Trophoblast cell (in vitro differentiated cells and primary cell): ENCODE measurements around the gene MYBL2.

Experiments
- DNase-seq, 2 donors: peaks; one replicate each; pipeline ENCODE4 v3.0.0-alpha.2; 2016
- H2AFZ ChIP-seq: 2 replicates; pipeline ENCODE4 v1.6.1; 2013; ENCODE audit warnings: low read length, moderate library complexity, mild to moderate bottlenecking; ENCODE audit not compliant: insufficient read depth, poor library complexity
- H2AK5ac ChIP-seq: 2 replicates; pipeline ENCODE4 v1.6.1; 2013; ENCODE audit warnings: mild to moderate bottlenecking, low read length
- H2BK120ac ChIP-seq: 2 replicates; pipeline ENCODE4 v1.6.1; 2013; ENCODE audit warnings: low read length, mild to moderate bottlenecking, moderate library complexity; ENCODE audit not compliant: insufficient read depth, poor library complexity
- H2BK12ac ChIP-seq: 2 replicates; pipeline ENCODE4 v1.6.1; 2013; ENCODE audit warnings: mild to moderate bottlenecking, low read length, moderate library complexity
- H2BK5ac ChIP-seq: 2 replicates; pipeline ENCODE4 v1.6.1; 2013; ENCODE audit warnings: low read length, low read depth, moderate library complexity, mild to moderate bottlenecking; ENCODE audit not compliant: poor library complexity
- H3K14ac ChIP-seq: 2 replicates; pipeline ENCODE4 v1.6.1; 2013; ENCODE audit warnings: mild to moderate bottlenecking, low read length
- H3K18ac ChIP-seq: 2 replicates; pipeline ENCODE4 v1.6.1; 2013; ENCODE audit warnings: mild to moderate bottlenecking, low read length
- H3K23ac ChIP-seq: 2 replicates; pipeline ENCODE4 v1.6.1; 2013; ENCODE audit warnings: low read length
- H3K27ac ChIP-seq: 2 replicates; pipeline ENCODE4 v1.5.1; 2013; ENCODE audit warnings: low read depth, mild to moderate bottlenecking, inconsistent platforms, low read length, moderate library complexity
- H3K27me3 ChIP-seq: 2 replicates; pipeline ENCODE4 v1.6.1; 2013; ENCODE audit warnings: inconsistent platforms, mild to moderate bottlenecking, low read length, moderate library complexity; ENCODE audit not compliant: insufficient read depth
- H3K36me3 ChIP-seq, 2 experiments: 1 replicate in 1 of 2; 2 replicates in 1 of 2; pipeline ENCODE4 v1.6.1; 2013; ENCODE audit warnings: low read length in 2 of 2, mild to moderate bottlenecking in 2 of 2, moderate library complexity in 1 of 2; ENCODE audit not compliant: insufficient read depth in 2 of 2, control insufficient read depth in 1 of 2
- H3K4ac ChIP-seq: 2 replicates; pipeline ENCODE4 v1.6.1; 2013; ENCODE audit warnings: low read depth, mild to moderate bottlenecking, low read length, moderate library complexity
- H3K4me1 ChIP-seq, 2 experiments: 1 replicate in 1 of 2; 2 replicates in 1 of 2; pipeline ENCODE4 v1.6.1; 2013; ENCODE audit warnings: low read length in 2 of 2, mild to moderate bottlenecking in 2 of 2, moderate library complexity in 1 of 2; ENCODE audit not compliant: insufficient read depth in 2 of 2, control insufficient read depth in 1 of 2
- H3K4me2 ChIP-seq: 2 replicates; pipeline ENCODE4 v1.6.1; 2013; ENCODE audit warnings: inconsistent platforms, mild to moderate bottlenecking, low read length, moderate library complexity
- H3K4me3 ChIP-seq: 2 replicates; pipeline ENCODE4 v1.5.1; 2013; ENCODE audit warnings: mild to moderate bottlenecking, low read depth, low read length, inconsistent platforms
- H3K79me1 ChIP-seq: one replicate; pipeline ENCODE4 v1.6.1; 2013; ENCODE audit warnings: low read length
- H3K79me2 ChIP-seq: 2 replicates; pipeline ENCODE4 v1.6.1; 2013; ENCODE audit warnings: low read length, mild to moderate bottlenecking; ENCODE audit not compliant: control insufficient read depth, insufficient read depth, poor library complexity
- H3K9ac ChIP-seq: 2 replicates; pipeline ENCODE4 v1.6.1; 2013; ENCODE audit warnings: mild to moderate bottlenecking, low read length
- H3K9me3 ChIP-seq: 2 replicates; pipeline ENCODE4 v1.6.1; 2013; ENCODE audit warnings: low read depth, mild to moderate bottlenecking, control low read depth, inconsistent platforms, low read length; ENCODE audit not compliant: insufficient read depth
- H4K12ac ChIP-seq: 2 replicates; pipeline ENCODE4 v1.6.1; 2013; ENCODE audit warnings: low read depth, mild to moderate bottlenecking, low read length, moderate library complexity
- H4K8ac ChIP-seq: 2 replicates; pipeline ENCODE4 v1.6.1; 2013; ENCODE audit warnings: low read depth, mild to moderate bottlenecking, low read length, moderate library complexity
- H4K91ac ChIP-seq: one replicate; pipeline ENCODE4 v1.6.1; 2013; ENCODE audit warnings: low read depth, mild to moderate bottlenecking, low read length, moderate library complexity
- WGBS: extraction: QIAGEN DNeasy Blood & Tissue Kit; methylation state at CpG from one replicate; pipeline ENCODE4 v1.1.7; 2013; ENCODE audit warnings: missing lambda C conversion rate; ENCODE audit not compliant: insufficient read length, insufficient coverage; ENCODE audit errors: extremely low coverage; 5-methylcytosine and 5-hydroxymethylcytosine counted together

Gene MYBL2

GRCh38 chr20:43700627-43701026 is 33.7 kb downstream of the MYBL2 start:
- no peaks in the 10 kb centered on the region for H3K27me3 ChIP-seq
- H4K12ac ChIP-seq, result no peak overlapping the region
- H2BK5ac ChIP-seq, result no peak overlapping the region
- DNase-seq, result no peak
- no peak overlapping the region for H3K4me2 ChIP-seq
- H4K8ac ChIP-seq, result no peak overlapping the region
- no peak overlapping the region for H3K4me3 ChIP-seq
- H3K4me1 ChIP-seq, result no peaks in the 10 kb centered on the region
- no peak overlapping the region for H3K23ac ChIP-seq
- no peak overlapping the region for H3K14ac ChIP-seq
- H3K9ac ChIP-seq, result no peak overlapping the region
- peaks cover 3% of the 10 kb centered on the region for H3K9me3 ChIP-seq
- H2AK5ac ChIP-seq, result no peak overlapping the region
- peaks cover 37 to 44% of the 10 kb centered on the region in 2 experiments for H3K36me3 ChIP-seq
- H3K27ac ChIP-seq, result no peak overlapping the region
- H3K79me2 ChIP-seq, result no peaks in the 10 kb centered on the region
- no peak overlapping the region for H4K91ac ChIP-seq
- H2AFZ ChIP-seq, result no peak overlapping the region
- H2BK120ac ChIP-seq, result no peak overlapping the region
- no peak overlapping the region for H2BK12ac ChIP-seq
- no peaks in the 10 kb centered on the region for H3K79me1 ChIP-seq
- H3K4ac ChIP-seq, result no peak overlapping the region
- no peak overlapping the region for H3K18ac ChIP-seq
- WGBS, result no CpG with 5 or more reads among the region's 8 CpGs

GRCh38 chr20:43702502-43702901 is 35.6 kb downstream of the MYBL2 start:
- Histone ChIP-seq H3K79me2 (no peaks in the 10 kb centered on the region), H4K8ac (no peak overlapping the region), H3K4ac (no peak overlapping the region), H3K79me1 (no peaks in the 10 kb centered on the region), H3K4me1 (no peaks in the 10 kb centered on the region), H3K36me3 (peaks cover 35 to 44% of the 10 kb centered on the region in 2 experiments), H3K18ac (no peak overlapping the region), H3K9me3 (peaks cover 3% of the 10 kb centered on the region), H2AFZ (no peak overlapping the region), H2AK5ac (no peak overlapping the region), H3K9ac (no peak overlapping the region), H4K12ac (no peak overlapping the region), H4K91ac (no peak overlapping the region), H2BK5ac (no peak overlapping the region), H2BK12ac (no peak overlapping the region), H3K4me3 (no peak overlapping the region), H3K23ac (no peak overlapping the region), H3K14ac (no peak overlapping the region), H3K27ac (no peak overlapping the region), H2BK120ac (no peak overlapping the region), H3K4me2 (no peak overlapping the region), H3K27me3 (no peaks in the 10 kb centered on the region)
- no CpG with 5 or more reads among the region's 14 CpGs for WGBS
- DNase-seq, result no peak

- Histone ChIP-seq H4K12ac (no peak overlapping the region), H3K23ac (no peak overlapping the region), H4K91ac (no peak overlapping the region), H4K8ac (no peak overlapping the region), H2BK120ac (no peak overlapping the region), H2BK5ac (no peak overlapping the region), H2AFZ (no peak overlapping the region), H3K4me3 (no peak overlapping the region), H2AK5ac (no peak overlapping the region), H3K14ac (no peak overlapping the region), H3K4ac (no peak overlapping the region), H3K27ac (no peak overlapping the region), H3K18ac (no peak overlapping the region), H3K79me2 (no peaks in the 10 kb centered on the region), H3K9ac (no peak overlapping the region), H3K27me3 (no peaks in the 10 kb centered on the region), H3K9me3 (no peaks in the 10 kb centered on the region), H3K79me1 (no peaks in the 10 kb centered on the region), H2BK12ac (no peak overlapping the region), H3K4me2 (no peak overlapping the region), H3K36me3 (peaks cover 58 to 69% of the 10 kb centered on the region in 2 experiments), H3K4me1 (no peaks in the 10 kb centered on the region)
- no peak for DNase-seq
- no CpG with 5 or more reads among the region's 9 CpGs for whole genome bisulfite sequencing
Measured at GRCh38 chr20:43710370-43711044, 43.6 kb downstream of the MYBL2 start.

- Histone ChIP-seq H3K23ac (no peak overlapping the region), H4K12ac (no peak overlapping the region), H3K4me3 (no peak overlapping the region), H3K18ac (no peak overlapping the region), H2AK5ac (no peak overlapping the region), H3K9me3 (no peaks in the 10 kb centered on the region), H3K79me1 (no peaks in the 10 kb centered on the region), H3K36me3 (peaks cover 64 to 72% of the 10 kb centered on the region in 2 experiments), H3K4me2 (no peak overlapping the region), H2BK120ac (no peak overlapping the region), H3K9ac (no peak overlapping the region), H2BK5ac (no peak overlapping the region), H3K14ac (no peak overlapping the region), H2AFZ (no peak overlapping the region), H4K8ac (no peak overlapping the region), H3K27me3 (no peaks in the 10 kb centered on the region), H2BK12ac (no peak overlapping the region), H3K27ac (no peak overlapping the region), H3K4ac (no peak overlapping the region), H3K79me2 (no peaks in the 10 kb centered on the region), H3K4me1 (no peaks in the 10 kb centered on the region), H4K91ac (no peak overlapping the region)
- no peak for DNase-seq
- WGBS, result no CpG with 5 or more reads among the region's 15 CpGs
Measured at GRCh38 chr20:43711098-43711654, 44.3 kb downstream of the MYBL2 start.
